AG04450 (cell line): ENCODE results near the gene PROM1. TPM values are rescaled to one million over a fixed set of nuclear protein-coding genes. Genes with fewer than 3 reads are reported as not detected.

Experiments
- CTCF ChIA-PET: fragments of 300-600, 350-600 bp; formaldehyde crosslinking; extraction: SDS; loops from one replicate; lab custom pipeline; 2022; ENCODE audit warnings: antibody characterized with exemption, inconsistent platforms; lab: Charles Lee
- POLR2A ChIA-PET: fragments of 350-600 bp; formaldehyde crosslinking; extraction: SDS; loops from one replicate; lab custom pipeline; 2021; ENCODE audit warnings: antibody characterized with exemption, inconsistent platforms; lab: Yijun Ruan, JAX
- DNase-seq: peaks from one replicate; pipeline ENCODE4 v3.0.0-alpha.2; 2011; ENCODE audit warnings: low read depth, low spot score
- H3K27ac ChIP-seq: one replicate; pipeline ENCODE4 v1.5.1; 2012; ENCODE audit warnings: low read depth, low read length, control low read depth
- H3K27me3 ChIP-seq: one replicate; pipeline ENCODE4 v1.6.0; 2012; ENCODE audit warnings: low read length; ENCODE audit not compliant: control insufficient read depth, insufficient read depth
- H3K4me3 ChIP-seq: 2 replicates; pipeline ENCODE4 v1.5.1; 2011; ENCODE audit warnings: mild to moderate bottlenecking, low read depth, low read length, control low read depth
- H3K9me3 ChIP-seq: 2 replicates; pipeline ENCODE4 v1.5.1; 2012; ENCODE audit warnings: low read length; ENCODE audit not compliant: control insufficient read depth, insufficient read depth
- CTCF ChIP-seq: IDR thresholded peaks from 2 replicates; pipeline ENCODE4 v1.5.1; 2011; ENCODE audit warnings: low read depth, low read length, control low read depth, inconsistent platforms
- polyA plus RNA-seq: library from polyadenylated mRNA; depleted of rRNA; stranded (reverse); fragments of >200 nt; gene quantifications from 2 replicates; pipeline ENCODE4 v1.2.3, GENCODE V29; 2011

PROM1 gene
- polyA plus RNA-seq, 1 experiment, result not detected

GRCh38 chr4:15931451-15932210 is 152.2 kb downstream of the PROM1 start:
- H3K27me3 ChIP-seq, result peaks cover 36% of the 10 kb centered on the region
- no peaks in the 10 kb centered on the region for H3K9me3 ChIP-seq
- no peak for DNase-seq
- no peak overlapping the region for H3K27ac ChIP-seq
- no peak for TF ChIP-seq CTCF
- H3K4me3 ChIP-seq, result no peak overlapping the region
- POLR2A ChIA-PET, result no interaction called here
- CTCF ChIA-PET, result interaction anchor here (1.6 kb wide), 1 partner anchor 24 kb away, joined by 8 read pairs; no protein-coding TSS in a partner anchor

- CTCF ChIA-PET, result interaction anchor here (1.6 kb wide), 1 partner anchor 26 kb away, joined by 8 read pairs; no protein-coding TSS in a partner anchor
- Histone ChIP-seq H3K27me3 (peaks cover 27% of the 10 kb centered on the region), H3K27ac (no peak overlapping the region), H3K4me3 (no peak overlapping the region), H3K9me3 (no peaks in the 10 kb centered on the region)
- TF ChIP-seq CTCF, result no peak
- DNase-seq, result no peak
- POLR2A ChIA-PET, result no interaction called here
Measured at GRCh38 chr4:15930314-15930713, 153.5 kb downstream of the PROM1 start.

- no peak for DNase-seq
- Histone ChIP-seq H3K4me3 (no peak overlapping the region), H3K9me3 (no peaks in the 10 kb centered on the region), H3K27me3 (peaks cover 24% of the 10 kb centered on the region), H3K27ac (no peak overlapping the region)
- ChIA-PET CTCF (no interaction called here), POLR2A (no interaction called here)
- TF ChIP-seq CTCF, result no peak
Measured at GRCh38 chr4:15929540-15929939, 154.3 kb downstream of the PROM1 start.

- ChIA-PET POLR2A (no interaction called here), CTCF (no interaction called here)
Measured at GRCh38 chr4:15928883-15929282, 154.9 kb downstream of the PROM1 start.

More at GRCh38 chr4:15928883-15929282, 154.9 kb downstream of the PROM1 start:
- TF ChIP-seq CTCF, result no peak
- H3K9me3 ChIP-seq, result no peaks in the 10 kb centered on the region
- H3K4me3 ChIP-seq, result no peak overlapping the region
- H3K27ac ChIP-seq, result no peak overlapping the region
- H3K27me3 ChIP-seq, result peaks cover 20% of the 10 kb centered on the region
- DNase-seq, result no peak
